ENCODE data around the gene FRAT1.
A peak's percentile ranks its signal among the peaks of the same experiment; 100 is the strongest.

Gene FRAT1

GRCh38 chr10:97291357-97292096 lies 27.5 kb upstream of the FRAT1 start:
- Histone ChIP-seq H3K36me3 (ENCODE audit: control insufficient read depth, insufficient read depth, low read length) (no peaks in the 10 kb centered on the region), H3K9me3 (ENCODE audit: control insufficient read depth, insufficient read depth, low read length) (no peaks in the 10 kb centered on the region), H3K4me3 (ENCODE audit: low read length) (peak overlapping the region; percentile 83), H3K27ac (ENCODE audit: low read length) (no peak overlapping the region), H3K27me3 (ENCODE audit: control insufficient read depth, insufficient read depth, low read length) (no peaks in the 10 kb centered on the region), H3K4me1 (ENCODE audit: control insufficient read depth, insufficient read depth, low read length) (no peaks in the 10 kb centered on the region)
- no CpG with 5 or more reads among the region's 25 CpGs for WGBS (ENCODE audit: insufficient coverage, insufficient read length)
- DNase-seq (ENCODE audit: low read depth, low spot score): no peak

GRCh38 chr10:97292097-97292861 lies 26.8 kb upstream of the FRAT1 start, which contains the start of gene ARHGAP19:
ARHGAP19 (minus strand) TSS chr10:97292637; CDS start chr10:97292627, 10 bp downstream.
- H3K27me3 ChIP-seq (ENCODE audit: control insufficient read depth, insufficient read depth, low read length): no peaks in the 10 kb centered on the region
- H3K27ac ChIP-seq (ENCODE audit: low read length): no peak within 1 kb of the TSS
- H3K36me3 ChIP-seq (ENCODE audit: control insufficient read depth, insufficient read depth, low read length): no peaks in the 10 kb centered on the region
- peak within 1 kb of the TSS; percentile 83 for H3K4me3 ChIP-seq (ENCODE audit: low read length)
- H3K9me3 ChIP-seq (ENCODE audit: control insufficient read depth, insufficient read depth, low read length): no peaks in the 10 kb centered on the region
- H3K4me1 ChIP-seq (ENCODE audit: control insufficient read depth, insufficient read depth, low read length): no peaks in the 10 kb centered on the region
- no CpG with 5 or more reads among the region's 55 CpGs for WGBS (ENCODE audit: insufficient coverage, insufficient read length)
- peak; percentile 89 for DNase-seq (ENCODE audit: low read depth, low spot score)

DNA sequence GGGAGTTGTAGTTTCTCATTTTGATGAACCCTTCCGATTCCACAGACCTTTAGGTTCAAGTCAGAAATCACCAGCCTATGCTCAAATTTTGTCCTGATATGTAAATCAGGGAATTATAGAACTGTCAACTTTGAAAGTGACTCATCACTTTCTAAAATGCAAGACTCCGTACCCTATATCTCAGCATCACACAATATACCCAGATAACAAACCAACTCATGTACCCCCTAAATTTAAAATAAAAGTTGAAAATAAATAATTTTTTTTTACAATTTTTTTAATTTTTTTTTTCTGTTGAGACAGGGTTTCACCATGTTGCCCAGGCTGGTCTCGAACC lies 26.2 kb upstream of the FRAT1 start:
- H3K4me3 ChIP-seq (ENCODE audit: low read length): no peak overlapping the region
- no CpG with 5 or more reads among the region's 3 CpGs for whole genome bisulfite sequencing (ENCODE audit: insufficient coverage, insufficient read length)
- H3K4me1 ChIP-seq (ENCODE audit: control insufficient read depth, insufficient read depth, low read length): no peaks in the 10 kb centered on the region
- no peaks in the 10 kb centered on the region for H3K36me3 ChIP-seq (ENCODE audit: control insufficient read depth, insufficient read depth, low read length)
- no peak overlapping the region for H3K27ac ChIP-seq (ENCODE audit: low read length)
- no peak for DNase-seq (ENCODE audit: low read depth, low spot score)
- H3K27me3 ChIP-seq (ENCODE audit: control insufficient read depth, insufficient read depth, low read length): no peaks in the 10 kb centered on the region
- H3K9me3 ChIP-seq (ENCODE audit: control insufficient read depth, insufficient read depth, low read length): no peaks in the 10 kb centered on the region

- Histone ChIP-seq H3K9me3 (ENCODE audit: control insufficient read depth, insufficient read depth, low read length) (no peaks in the 10 kb centered on the region), H3K27me3 (ENCODE audit: control insufficient read depth, insufficient read depth, low read length) (no peaks in the 10 kb centered on the region), H3K4me3 (ENCODE audit: low read length) (no peak overlapping the region), H3K36me3 (ENCODE audit: control insufficient read depth, insufficient read depth, low read length) (no peaks in the 10 kb centered on the region), H3K27ac (ENCODE audit: low read length) (no peak overlapping the region), H3K4me1 (ENCODE audit: control insufficient read depth, insufficient read depth, low read length) (no peaks in the 10 kb centered on the region)
- DNase-seq (ENCODE audit: low read depth, low spot score): no peak
- WGBS (ENCODE audit: insufficient coverage, insufficient read length): no CpG with 5 or more reads among the region's 8 CpGs
Measured at GRCh38 chr10:97297556-97298222, 21.4 kb upstream of the FRAT1 start.

GRCh38 chr10:97298223-97298571 lies 20.9 kb upstream of the FRAT1 start:
- no peaks in the 10 kb centered on the region for H3K4me1 ChIP-seq (ENCODE audit: control insufficient read depth, insufficient read depth, low read length)
- WGBS (ENCODE audit: insufficient coverage, insufficient read length): no CpG with 5 or more reads among the region's 3 CpGs
- no peak for DNase-seq (ENCODE audit: low read depth, low spot score)
- no peak overlapping the region for H3K27ac ChIP-seq (ENCODE audit: low read length)
- H3K27me3 ChIP-seq (ENCODE audit: control insufficient read depth, insufficient read depth, low read length): no peaks in the 10 kb centered on the region
- H3K4me3 ChIP-seq (ENCODE audit: low read length): no peak overlapping the region
- H3K36me3 ChIP-seq (ENCODE audit: control insufficient read depth, insufficient read depth, low read length): no peaks in the 10 kb centered on the region
- H3K9me3 ChIP-seq (ENCODE audit: control insufficient read depth, insufficient read depth, low read length): no peaks in the 10 kb centered on the region

DNA sequence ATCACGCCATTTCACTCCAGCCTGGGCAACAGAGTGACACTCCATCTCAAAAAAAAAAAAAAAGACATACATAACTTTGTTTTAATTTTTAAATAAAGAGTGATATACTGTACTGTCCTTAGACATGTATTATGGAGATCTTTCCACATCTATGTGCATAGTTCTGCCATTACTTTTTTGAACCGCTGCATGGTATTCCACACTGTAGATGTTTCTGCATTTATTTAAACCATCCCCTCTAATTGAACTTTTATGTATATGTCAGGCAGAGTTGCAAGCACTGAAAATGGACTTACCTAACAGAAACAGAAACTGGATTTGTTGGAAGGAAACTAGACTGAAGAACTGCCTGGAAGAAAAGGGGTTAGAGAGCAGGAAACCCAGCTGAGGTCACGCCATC lies 18.1 kb upstream of the FRAT1 start:
- no peaks in the 10 kb centered on the region for H3K36me3 ChIP-seq (ENCODE audit: control insufficient read depth, insufficient read depth, low read length)
- H3K4me1 ChIP-seq (ENCODE audit: control insufficient read depth, insufficient read depth, low read length): no peaks in the 10 kb centered on the region
- no peak for DNase-seq (ENCODE audit: low read depth, low spot score)
- H3K4me3 ChIP-seq (ENCODE audit: low read length): no peak overlapping the region
- H3K27me3 ChIP-seq (ENCODE audit: control insufficient read depth, insufficient read depth, low read length): no peaks in the 10 kb centered on the region
- H3K27ac ChIP-seq (ENCODE audit: low read length): no peak overlapping the region
- H3K9me3 ChIP-seq (ENCODE audit: control insufficient read depth, insufficient read depth, low read length): no peaks in the 10 kb centered on the region
- no CpG with 5 or more reads among the region's 3 CpGs for WGBS (ENCODE audit: insufficient coverage, insufficient read length)

- H3K9me3 ChIP-seq (ENCODE audit: control insufficient read depth, insufficient read depth, low read length): no peaks in the 10 kb centered on the region
- H3K36me3 ChIP-seq (ENCODE audit: control insufficient read depth, insufficient read depth, low read length): no peaks in the 10 kb centered on the region
- no CpG with 5 or more reads among the region's 11 CpGs for WGBS (ENCODE audit: insufficient coverage, insufficient read length)
- no peaks in the 10 kb centered on the region for H3K27me3 ChIP-seq (ENCODE audit: control insufficient read depth, insufficient read depth, low read length)
- H3K4me1 ChIP-seq (ENCODE audit: control insufficient read depth, insufficient read depth, low read length): no peaks in the 10 kb centered on the region
- no peak for DNase-seq (ENCODE audit: low read depth, low spot score)
- no peak overlapping the region for H3K4me3 ChIP-seq (ENCODE audit: low read length)
- no peak overlapping the region for H3K27ac ChIP-seq (ENCODE audit: low read length)
Measured at GRCh38 chr10:97302088-97302791, 16.8 kb upstream of the FRAT1 start.

DNA sequence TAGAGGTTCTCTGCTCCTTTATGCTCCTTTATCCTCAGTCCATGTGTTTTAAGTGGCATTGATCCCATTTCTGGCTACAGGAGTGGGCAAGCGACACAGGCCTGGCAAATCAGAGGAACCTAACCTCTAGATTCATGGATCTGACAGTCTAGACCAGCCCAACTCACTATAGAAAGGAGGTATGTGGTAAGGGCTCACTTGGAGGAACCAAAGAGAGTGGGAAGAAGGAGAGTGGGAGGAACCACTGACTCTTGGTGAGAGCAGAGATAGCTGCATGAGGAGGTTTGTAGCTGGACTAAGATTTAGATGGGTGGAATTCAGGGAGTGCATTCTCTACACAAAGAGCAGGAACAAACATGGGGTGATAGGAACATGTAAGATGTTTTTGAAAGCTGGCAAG lies 11.6 kb upstream of the FRAT1 start:
- Histone ChIP-seq H3K36me3 (ENCODE audit: control insufficient read depth, insufficient read depth, low read length) (no peaks in the 10 kb centered on the region), H3K4me1 (ENCODE audit: control insufficient read depth, insufficient read depth, low read length) (no peaks in the 10 kb centered on the region), H3K27ac (ENCODE audit: low read length) (no peak overlapping the region), H3K4me3 (ENCODE audit: low read length) (no peak overlapping the region), H3K27me3 (ENCODE audit: control insufficient read depth, insufficient read depth, low read length) (no peaks in the 10 kb centered on the region), H3K9me3 (ENCODE audit: control insufficient read depth, insufficient read depth, low read length) (no peaks in the 10 kb centered on the region)
- no peak for DNase-seq (ENCODE audit: low read depth, low spot score)
- no CpG with 5 or more reads among the region's 1 CpG for WGBS (ENCODE audit: insufficient coverage, insufficient read length)

DNA sequence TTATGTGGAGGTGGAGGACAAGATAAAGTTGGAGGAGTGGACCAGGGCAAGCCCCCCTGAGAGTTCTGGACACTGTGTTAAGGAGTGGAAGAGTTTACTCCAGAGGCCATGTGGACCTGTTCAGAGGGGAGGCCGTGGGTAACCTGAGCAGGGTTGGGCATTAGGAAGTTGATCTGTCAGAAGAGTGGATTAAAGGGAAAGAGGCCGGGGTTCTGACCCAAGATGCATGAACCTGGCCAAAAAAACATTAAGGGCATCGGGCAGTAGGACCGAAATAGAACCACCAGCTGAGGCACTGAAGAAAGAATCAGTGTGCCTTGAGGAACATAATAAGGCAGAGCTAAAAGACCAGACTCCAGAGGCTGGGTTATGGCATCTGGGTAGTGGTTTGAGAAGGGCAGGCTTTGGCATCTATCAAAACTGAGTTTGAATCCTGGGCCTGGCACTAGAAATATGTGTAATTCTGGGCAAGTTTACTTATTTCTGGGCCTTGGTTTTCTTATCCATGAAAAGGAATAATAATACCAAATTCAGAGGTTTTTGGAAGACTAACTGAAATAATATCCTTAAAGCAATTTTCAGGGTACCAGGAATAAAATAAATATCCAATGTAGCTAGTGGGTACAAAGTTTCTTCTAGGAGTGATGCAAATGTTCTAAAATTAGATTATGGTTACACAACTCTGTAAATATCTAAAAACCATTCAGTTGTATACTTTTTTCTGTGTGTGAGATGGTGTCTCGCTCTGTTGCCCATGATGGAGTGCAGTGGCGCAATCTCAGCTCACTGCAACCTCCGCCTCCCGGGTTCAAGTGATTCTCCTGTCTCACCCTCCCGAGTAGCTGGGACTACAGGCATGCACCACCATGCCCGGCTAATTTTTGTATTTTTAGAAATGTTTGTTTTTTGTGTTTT lies 10.9 kb upstream of the FRAT1 start:
- Histone ChIP-seq H3K4me3 (ENCODE audit: low read length) (no peak overlapping the region), H3K9me3 (ENCODE audit: control insufficient read depth, insufficient read depth, low read length) (no peaks in the 10 kb centered on the region), H3K4me1 (ENCODE audit: control insufficient read depth, insufficient read depth, low read length) (no peaks in the 10 kb centered on the region), H3K27ac (ENCODE audit: low read length) (no peak overlapping the region), H3K27me3 (ENCODE audit: control insufficient read depth, insufficient read depth, low read length) (no peaks in the 10 kb centered on the region), H3K36me3 (ENCODE audit: control insufficient read depth, insufficient read depth, low read length) (no peaks in the 10 kb centered on the region)
- no CpG with 5 or more reads among the region's 10 CpGs for WGBS (ENCODE audit: insufficient coverage, insufficient read length)
- DNase-seq (ENCODE audit: low read depth, low spot score): no peak

Measured in iPS DF 6.9 (cell line).